Smooth muscle cell (in vitro differentiated cells): ENCODE results near the gene C3orf18. TPM values are rescaled to one million over a fixed set of nuclear protein-coding genes. Genes with fewer than 3 reads are reported as not detected.

ENCODE experiments used
- polyA plus RNA-seq: library from polyadenylated mRNA; unstranded; fragments of >200 nt; fragmentation: Nextera tagmentation; extraction: Ambion mirVana; gene quantifications from 2 replicates; pipeline ENCODE4 v1.2.1, GENCODE V29; 2016
- total RNA-seq: library from RNA; depleted of rRNA; stranded (reverse); fragments of >200 nt; gene quantifications from 2 replicates; pipeline ENCODE4 v1.2.3, GENCODE V29; 2014

C3orf18 gene
- total and polyA plus RNA-seq, 2 experiments from 2014 or later = 8.7 to 20.0 TPM

Other genes with a start within 250 kb of the C3orf18 start
- 74.7 and 88.0 TPM in 2 replicates for gene HYAL2, start 245.0 kb downstream of the C3orf18 start, total RNA-seq
- 72.8 and 83.3 TPM in 2 replicates for gene HYAL2, start 245.0 kb downstream of the C3orf18 start, polyA plus RNA-seq
- gene TUSC2, start 239.5 kb downstream of the C3orf18 start, total RNA-seq = 25.1 and 28.8 TPM in 2 replicates
- 53.4 and 57.5 TPM in 2 replicates for gene TUSC2, start 239.5 kb downstream of the C3orf18 start, polyA plus RNA-seq
- 25.3 and 27.6 TPM in 2 replicates for gene RASSF1, start 226.9 kb downstream of the C3orf18 start, total RNA-seq
- gene RASSF1, start 226.9 kb downstream of the C3orf18 start, polyA plus RNA-seq = 58.5 and 62.2 TPM in 2 replicates
- 0.27 and 1.4 TPM in 2 replicates for gene ZMYND10, start 222.0 kb downstream of the C3orf18 start, total RNA-seq
- gene ZMYND10, start 222.0 kb downstream of the C3orf18 start, polyA plus RNA-seq = 0.21 and 1.7 TPM in 2 replicates
- gene NPRL2, start 217.0 kb downstream of the C3orf18 start, total RNA-seq = 18.0 and 25.1 TPM in 2 replicates
- 29.3 and 39.7 TPM in 2 replicates for gene NPRL2, start 217.0 kb downstream of the C3orf18 start, polyA plus RNA-seq
- 15.1 and 21.6 TPM in 2 replicates for gene CYB561D2, start 216.9 kb downstream of the C3orf18 start, total RNA-seq
- 22.6 and 30.7 TPM in 2 replicates for gene CYB561D2, start 216.9 kb downstream of the C3orf18 start, polyA plus RNA-seq
- gene TMEM115, start 208.2 kb downstream of the C3orf18 start, total RNA-seq = 33.6 and 42.7 TPM in 2 replicates
- gene TMEM115, start 208.2 kb downstream of the C3orf18 start, polyA plus RNA-seq = 53.2 and 56.6 TPM in 2 replicates
- gene CACNA2D2, start 64.1 kb downstream of the C3orf18 start, total RNA-seq = 0.27 and 0.31 TPM in 2 replicates
- gene CACNA2D2, start 64.1 kb downstream of the C3orf18 start, polyA plus RNA-seq = 0.51 and 0.58 TPM in 2 replicates
- 6.5 and 15.3 TPM in 2 replicates for gene HEMK1, start 1.8 kb upstream of the C3orf18 start, total RNA-seq
- 26.4 and 28.3 TPM in 2 replicates for gene HEMK1, start 1.8 kb upstream of the C3orf18 start, polyA plus RNA-seq
- 1.8 and 3.0 TPM in 2 replicates for gene CISH, start 44.0 kb upstream of the C3orf18 start, total RNA-seq
- gene CISH, start 44.0 kb upstream of the C3orf18 start, polyA plus RNA-seq = 12.4 and 15.9 TPM in 2 replicates
- gene MAPKAPK3, start 49.4 kb upstream of the C3orf18 start, total RNA-seq = 17.1 and 20.2 TPM in 2 replicates
- gene MAPKAPK3, start 49.4 kb upstream of the C3orf18 start, polyA plus RNA-seq = 18.7 and 23.7 TPM in 2 replicates
- 1.5 and 2.2 TPM in 2 replicates for gene DOCK3, start 107.2 kb upstream of the C3orf18 start, total RNA-seq
- gene DOCK3, start 107.2 kb upstream of the C3orf18 start, polyA plus RNA-seq = 0.29 and 1.4 TPM in 2 replicates